Stimulated activated CD8-positive, alpha-beta memory T cell treated with anti-CD3 and anti-CD28 coated beads, Interleukin-15, amount 100 ng/mL, for 48 hours (primary cell): Measurements from ENCODE around the gene GABRG3.

ENCODE experiments used
- DNase-seq, 2 donors: peaks; one replicate each; pipeline ENCODE4 v3.0.0-alpha.2; 2020; ENCODE audit warnings: low read depth in 2 of 2

Gene GABRG3

DNA sequence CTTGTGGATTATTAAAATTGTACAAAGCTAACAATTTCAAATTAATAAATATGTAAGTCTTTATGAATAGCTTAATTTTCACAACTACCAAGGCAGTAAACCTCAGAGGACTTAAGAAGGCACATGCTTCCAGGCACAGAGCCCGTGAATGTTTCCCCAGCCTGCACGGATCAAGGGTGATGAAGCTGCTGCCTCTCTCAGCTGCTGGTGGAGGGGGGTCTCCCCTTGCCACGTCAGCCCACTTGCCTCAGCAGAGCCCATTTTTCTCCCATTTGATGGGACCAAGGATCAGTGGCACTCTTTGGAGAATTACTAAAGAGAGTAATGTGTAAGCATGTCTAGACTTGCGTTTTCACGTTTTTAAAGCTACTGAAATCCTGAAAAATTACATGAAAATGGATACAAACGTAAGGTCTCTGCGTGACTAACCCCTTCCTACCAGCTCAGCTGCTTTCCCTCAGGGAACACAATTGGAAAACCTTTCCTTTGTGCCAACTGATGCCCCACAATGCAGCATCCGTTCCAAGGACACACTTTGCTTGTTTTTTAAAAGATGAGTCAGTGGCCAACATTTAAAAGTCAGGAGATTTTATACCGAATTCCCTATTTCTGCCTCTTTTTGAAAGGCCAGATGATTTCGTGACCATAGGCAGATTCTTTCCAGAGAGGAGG lies 494.1 kb downstream of the GABRG3 start:
- no peak for DNase-seq

DNA sequence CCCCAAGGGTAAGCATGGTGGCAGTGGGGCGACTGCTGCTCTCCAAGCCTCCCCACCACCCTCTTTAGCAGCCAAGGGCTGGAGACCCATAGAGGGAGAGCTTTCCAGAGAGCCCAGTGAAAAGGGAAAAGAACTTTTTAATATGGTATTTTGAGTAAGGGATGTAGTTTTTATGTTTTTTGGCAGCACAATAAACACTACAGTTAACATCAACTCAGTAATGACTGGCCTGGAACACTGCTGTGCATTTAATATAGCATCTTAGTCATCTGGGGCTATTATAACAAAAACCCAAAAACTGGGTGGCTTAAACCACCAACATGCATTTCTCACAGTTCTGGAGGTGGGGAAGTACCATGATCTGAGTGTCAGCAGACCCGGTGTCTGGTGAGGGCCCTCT lies 495.8 kb downstream of the GABRG3 start:
- no peak for DNase-seq

DNA sequence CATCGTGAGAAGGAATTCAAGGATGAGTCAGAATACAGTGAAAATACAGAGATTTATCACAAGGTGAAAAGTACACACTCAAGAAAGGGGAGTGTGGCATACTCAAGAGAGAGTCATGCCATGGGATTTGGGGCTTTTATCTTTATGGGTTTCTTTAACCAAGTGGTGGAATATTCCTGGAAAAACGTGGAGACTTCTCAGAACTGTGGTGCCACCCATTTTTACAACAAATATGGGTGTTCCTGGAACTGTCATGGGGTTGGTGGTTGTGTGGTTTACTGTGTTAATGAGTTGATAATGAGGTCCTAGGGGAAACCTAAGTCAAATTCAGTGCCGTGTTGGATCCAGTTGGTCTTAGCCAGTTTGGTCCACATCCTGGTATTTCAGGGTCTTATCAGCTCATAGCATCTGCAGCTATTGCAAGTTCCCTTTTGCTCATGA lies 497.2 kb downstream of the GABRG3 start:
- no peak for DNase-seq

DNA sequence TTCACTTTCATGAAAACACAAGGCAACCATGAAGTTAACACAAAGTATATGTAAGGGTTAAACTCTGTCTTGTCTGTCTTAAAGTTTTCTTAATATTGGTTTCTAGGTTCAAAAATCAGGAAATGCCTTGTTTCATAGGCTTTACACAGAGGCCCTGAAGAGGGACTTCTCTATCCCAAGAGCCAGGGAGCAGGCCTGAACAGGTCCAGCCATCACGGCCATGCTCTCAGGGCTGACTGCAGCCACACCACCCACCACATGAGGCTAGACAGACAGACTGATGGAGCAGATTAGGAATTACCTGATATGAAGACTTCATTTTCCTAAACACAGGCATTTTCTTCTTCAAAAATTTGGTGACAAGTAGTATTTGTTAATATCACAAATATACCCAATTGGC lies 502.9 kb downstream of the GABRG3 start:
- no peak for DNase-seq

DNA sequence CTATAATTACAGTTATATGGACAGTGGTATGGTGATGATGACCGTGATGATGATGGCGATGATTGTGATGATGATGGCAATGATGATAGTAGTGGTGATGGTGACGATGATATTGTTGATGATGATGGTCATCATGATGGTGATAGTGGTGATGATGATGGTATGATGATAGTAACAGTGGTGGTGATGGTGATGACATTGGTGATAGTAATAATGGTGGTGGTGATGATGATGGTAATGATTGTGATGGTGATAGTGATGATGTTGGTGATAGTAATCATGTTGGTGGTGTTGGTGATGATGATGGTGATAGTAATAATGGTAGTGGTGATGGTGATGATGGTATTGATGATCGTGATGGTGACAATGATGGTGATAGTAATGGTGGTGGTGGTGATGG lies 504.4 kb downstream of the GABRG3 start:
- DNase-seq, result no peak

DNA sequence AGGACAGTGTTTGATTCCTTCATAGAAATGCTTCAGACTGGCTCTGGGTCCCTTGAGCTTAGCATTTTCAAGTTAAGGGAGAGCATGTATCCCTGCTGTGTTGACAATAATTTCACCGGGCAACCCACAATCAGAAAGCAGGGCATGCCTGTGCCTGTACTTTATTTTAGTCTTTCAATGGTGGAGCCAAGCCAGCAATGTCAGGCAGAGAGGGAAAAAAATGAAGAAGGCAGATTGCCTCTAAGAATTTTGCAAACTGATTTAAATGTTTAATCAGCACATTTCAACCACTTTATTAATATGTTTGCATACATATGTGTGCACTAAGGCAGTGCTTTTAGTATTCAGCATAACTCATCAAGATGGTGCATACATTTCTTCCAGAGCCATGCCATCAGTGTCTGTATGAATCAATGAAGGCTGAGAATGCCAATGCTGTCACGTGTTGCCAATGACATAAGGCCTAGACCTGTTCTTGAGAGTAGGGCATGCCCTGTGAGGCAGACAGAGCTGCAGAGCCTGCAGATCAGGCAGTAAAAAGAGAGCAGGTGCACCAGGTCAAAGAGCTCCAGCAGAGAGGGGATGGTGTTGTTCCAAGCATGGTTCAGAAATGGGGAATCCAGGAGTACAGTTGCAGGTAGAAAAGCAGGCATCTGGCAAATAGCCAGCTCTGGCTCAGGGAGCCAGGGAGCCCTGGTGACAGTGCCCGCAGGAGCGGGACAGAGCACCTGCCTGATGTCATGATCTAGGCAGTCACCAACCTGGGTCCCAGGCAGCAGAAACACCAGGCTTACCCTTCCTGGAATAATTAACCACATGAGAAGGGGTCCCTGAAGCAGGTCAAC lies 508.5 kb downstream of the GABRG3 start:
- DNase-seq, result no peak

DNA sequence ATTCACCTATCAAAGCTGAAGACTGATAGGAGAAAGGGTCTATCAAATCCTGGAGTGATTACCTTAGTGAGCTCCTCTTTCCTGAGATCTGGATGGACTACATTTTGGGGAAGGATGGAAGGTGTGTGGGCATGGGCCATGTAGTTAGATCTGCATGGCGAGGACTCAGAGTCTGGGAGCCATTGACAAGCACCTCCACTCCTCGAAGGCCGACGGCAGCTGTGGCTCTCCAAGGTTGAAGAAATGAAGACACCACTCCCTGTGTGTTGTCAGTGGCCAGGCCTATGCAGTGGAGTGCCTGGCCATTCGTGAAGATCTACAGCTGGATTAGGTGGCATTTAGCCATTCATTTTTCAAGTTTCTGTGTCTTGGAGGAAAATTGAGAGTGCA lies 509.2 kb downstream of the GABRG3 start:
- DNase-seq, result no peak

DNA sequence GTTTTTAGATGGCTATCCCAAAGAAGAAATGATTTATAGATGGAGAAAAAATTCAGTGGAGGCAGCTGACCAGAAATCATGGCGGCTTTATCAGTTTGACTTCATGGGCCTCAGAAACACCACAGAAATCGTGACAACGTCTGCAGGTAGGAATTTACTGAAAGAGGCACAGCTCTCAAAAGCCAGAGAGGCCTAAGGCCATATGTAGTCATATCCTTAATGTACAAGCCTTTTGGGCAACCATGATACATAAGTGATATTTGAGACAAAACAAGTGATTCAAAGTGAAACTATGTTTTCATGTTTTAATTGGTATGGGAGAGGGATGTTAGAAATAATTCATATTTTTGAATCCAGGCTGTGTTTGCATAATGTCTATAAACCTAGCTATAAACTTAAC lies 509.7 kb downstream of the GABRG3 start:
- DNase-seq, result no peak

DNA sequence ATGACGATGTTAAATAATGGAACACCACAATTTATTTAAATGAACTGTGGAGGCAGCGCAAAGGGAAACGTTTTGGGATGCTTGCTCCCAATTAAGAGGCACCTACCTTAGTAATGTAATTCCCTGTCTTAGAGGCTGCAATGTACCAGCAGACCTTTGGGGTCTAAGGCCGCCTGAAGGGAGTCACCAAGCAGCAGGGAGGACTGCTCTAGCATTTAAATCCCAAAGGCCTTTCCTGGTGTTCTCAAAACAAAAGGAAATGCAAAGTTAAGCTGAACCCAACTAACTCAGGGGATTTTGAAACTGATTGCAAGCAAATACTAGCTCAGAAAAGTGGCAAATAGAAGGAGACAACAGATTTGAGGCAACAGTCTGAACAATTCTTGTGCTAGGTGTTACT lies 510.8 kb downstream of the GABRG3 start:
- DNase-seq, result no peak

DNA sequence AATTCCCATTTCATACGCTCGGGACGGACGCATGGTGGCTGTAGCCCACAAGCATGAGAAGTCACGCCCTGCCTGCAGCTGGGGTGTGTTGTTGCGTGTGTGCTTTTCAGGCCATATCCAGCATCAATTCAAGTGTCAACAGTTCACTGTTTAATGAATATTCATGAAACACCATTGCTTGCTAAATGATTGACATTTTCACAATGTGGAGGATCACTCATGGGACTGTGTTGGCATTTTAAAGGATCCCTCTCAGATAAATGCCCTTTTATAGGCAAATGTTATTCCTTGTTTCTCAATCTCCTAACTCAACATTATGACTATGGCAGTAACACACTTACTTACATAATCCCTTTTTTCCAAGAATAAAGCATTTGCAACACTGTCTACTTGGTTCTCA lies 511.3 kb downstream of the GABRG3 start:
- no peak for DNase-seq

DNA sequence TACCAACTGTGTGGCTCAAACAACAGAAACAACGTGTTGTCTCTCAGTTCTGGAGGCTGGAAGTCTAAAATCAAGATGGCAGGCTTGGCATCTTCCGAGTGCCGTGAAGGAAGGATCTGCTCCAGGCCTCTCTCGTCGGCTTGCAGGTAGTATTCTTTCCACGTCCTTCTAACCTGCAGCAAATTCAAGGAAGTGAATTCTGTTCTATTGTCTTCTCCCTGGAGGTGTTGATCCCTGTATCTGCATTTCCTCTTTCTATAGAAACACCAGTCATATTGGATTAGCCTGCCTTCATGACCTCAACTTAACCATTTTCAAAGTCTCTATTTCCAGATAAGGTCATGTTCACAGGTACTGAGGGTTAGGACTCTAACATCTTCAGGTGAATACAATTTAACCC lies 512.1 kb downstream of the GABRG3 start:
- no peak for DNase-seq

DNA sequence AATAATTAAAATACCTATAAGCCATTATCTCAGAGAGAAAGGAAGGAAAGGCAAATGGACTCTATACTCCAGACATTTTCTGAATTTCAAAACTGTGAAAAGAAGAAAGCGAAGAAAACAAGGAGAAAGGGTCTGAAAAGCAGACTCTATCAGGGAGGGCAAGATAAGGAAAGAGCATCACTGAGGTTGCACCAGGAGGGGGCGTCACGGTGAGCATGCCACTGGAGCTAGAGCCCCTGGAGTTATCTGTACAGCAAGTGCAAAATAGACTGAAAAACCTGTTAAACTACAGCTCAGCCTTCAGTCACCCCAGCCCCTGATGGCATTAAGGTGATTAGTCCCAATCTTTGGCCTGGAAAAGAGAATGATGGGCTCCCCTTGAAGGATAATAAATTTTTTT lies 514.3 kb downstream of the GABRG3 start:
- DNase-seq, result no peak

DNA sequence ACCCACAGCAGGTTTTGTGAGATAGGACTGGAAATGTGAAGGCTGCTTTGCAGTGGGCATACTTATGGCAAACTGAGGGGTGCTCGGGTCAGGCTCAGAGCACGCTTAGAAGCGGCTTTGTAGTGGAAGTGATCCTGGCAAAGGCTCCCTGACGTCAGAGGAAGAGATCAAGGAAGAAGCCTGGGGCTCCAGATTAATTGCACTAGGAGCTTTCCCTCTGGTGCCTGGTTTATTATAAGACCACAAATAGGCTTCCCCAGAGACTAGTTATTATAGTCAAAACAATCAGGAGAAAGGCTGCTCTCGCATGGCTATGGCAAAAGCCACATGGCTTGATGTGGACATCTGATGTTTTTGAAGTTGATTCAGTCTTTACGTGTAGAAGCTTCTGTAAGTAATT lies 515.1 kb downstream of the GABRG3 start:
- DNase-seq, result no peak

DNA sequence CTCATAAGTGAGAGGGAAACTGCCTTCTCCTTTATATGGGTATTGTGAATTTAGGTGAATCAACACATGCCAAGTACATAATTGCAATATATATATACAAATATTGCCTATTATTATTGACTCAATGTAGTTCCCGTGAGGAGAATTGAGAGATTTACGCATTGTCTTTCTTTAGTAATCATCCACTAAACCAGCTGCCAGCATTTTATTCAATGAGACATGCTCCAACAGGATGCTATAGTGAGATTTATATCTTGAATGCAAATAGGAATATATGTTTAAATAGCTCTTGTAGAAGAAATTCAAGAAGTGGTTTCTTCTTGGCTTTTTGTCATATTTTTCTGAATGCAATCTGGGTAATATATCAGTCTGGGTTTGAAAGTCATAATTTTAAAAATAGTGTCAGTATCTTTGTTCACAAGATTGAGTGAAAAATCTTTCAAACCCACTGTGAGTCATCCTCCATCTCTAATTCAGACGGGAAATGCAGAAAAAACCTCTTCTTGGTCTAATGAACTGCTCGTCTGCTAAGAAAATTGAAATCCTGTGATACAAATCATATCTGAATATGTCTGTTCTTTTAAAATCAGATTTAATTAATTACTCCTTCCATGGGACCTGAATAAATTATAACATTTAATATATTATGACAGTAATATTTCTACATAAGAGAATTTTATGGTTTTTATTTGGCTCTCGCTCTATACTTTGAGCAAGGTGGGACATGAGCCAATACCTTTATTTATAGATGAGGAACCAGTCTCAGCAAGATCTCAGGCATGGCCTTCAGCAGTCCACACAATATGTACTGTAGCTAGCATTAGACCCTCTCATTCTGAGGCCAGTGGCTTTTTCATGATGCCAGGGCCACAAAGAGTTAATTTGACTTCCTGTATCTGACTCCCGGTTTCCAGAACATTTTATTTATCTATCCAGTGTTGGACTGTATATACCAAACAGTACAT lies 516.0 kb downstream of the GABRG3 start:
- no peak for DNase-seq

DNA sequence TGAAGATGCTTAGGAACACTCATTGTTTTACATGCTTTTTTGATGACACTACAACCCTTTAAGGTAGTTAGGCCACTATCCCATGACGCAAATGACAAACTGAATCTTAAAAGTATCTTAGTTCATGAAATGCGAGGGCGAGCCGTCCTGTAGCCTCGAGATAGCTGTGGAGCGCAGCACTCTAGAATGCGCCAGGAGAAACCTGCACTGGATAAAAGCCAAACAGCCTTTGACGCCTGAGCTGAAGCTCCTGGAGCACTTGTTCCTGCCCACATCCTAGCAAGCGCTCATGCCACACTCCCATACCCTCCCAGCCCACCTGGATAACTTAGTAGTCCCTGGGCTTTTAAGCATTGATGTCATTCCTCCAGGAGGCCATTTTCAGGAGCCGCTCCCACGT lies 516.9 kb downstream of the GABRG3 start:
- DNase-seq, result no peak

DNA sequence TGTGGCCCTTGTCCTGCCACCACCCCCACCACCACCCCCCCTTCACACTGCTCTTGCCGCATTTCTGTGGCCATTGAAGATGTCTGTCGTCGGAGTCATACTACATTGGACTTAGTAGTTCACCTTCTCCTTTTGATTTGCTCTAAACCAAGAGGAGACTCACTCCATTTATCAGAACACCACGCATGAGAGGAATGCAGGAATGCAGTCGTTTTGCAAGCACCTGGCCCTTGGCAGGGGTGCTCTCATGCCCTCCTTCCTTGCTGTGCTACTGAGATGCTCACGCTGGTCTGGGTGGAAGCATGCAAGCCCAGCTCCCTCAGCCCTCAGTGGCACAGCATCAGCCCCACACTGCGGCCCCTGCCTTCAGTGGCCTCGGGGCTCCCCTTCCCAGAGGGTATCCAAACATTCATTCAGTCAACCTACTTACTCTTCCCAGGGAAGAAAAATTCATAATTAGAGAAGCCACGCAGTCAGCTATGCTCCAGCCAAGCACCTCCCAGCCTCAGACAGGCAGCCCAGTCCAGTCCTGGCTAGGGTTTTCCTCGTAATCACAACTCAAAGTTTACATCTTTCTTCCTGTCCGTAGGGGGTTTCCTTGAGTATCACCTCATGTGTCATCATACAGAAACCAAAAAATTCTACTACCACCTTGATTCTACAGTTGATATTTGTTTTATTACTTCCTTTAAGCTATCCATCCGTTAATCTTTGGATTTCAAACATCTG lies 520.0 kb downstream of the GABRG3 start:
- DNase-seq, result no peak

DNA sequence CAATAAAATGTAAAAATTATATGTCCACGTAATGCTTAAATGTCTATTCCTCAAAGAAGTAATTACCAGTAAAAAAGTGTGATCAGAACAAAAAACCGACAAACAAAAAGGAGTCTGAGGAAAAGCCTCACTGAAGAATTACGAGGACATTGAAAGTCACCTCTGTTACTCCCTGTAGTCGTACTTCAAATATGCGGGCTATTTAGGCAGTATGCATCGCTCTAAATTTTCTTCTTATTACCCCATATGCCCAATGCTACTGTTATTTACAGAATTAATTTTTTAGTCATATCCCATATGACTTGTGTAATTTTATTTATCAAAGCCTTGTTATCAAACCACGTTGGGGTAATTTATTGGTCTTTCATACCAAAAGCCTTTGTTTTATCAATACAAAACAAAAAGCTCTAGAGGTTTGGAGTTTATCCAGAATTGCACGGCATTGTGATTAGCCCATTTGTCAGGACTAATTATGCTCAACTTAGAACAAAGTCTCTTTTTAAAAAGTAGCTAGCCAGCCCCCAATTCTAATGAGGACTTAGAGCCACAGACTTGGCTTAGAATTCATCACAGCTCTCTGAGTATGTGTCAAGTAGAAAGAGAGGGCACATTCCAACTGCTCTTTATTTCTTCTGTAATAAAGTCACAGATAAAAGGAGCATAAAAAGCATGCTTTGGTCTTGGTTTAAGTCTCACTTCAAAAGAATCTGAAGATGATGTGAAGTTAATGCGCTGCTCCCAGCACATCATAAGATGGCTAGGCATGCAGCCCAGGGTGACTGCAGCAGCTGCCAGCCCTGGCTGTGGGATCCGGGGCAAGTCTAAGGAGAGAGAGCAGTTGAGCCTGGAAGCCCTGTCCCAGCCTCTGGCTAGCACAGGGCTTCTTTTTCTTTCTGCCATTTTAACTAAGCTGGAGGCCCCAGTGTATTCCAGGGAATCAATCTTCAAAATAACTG lies 521.0 kb downstream of the GABRG3 start:
- DNase-seq, result no peak

DNA sequence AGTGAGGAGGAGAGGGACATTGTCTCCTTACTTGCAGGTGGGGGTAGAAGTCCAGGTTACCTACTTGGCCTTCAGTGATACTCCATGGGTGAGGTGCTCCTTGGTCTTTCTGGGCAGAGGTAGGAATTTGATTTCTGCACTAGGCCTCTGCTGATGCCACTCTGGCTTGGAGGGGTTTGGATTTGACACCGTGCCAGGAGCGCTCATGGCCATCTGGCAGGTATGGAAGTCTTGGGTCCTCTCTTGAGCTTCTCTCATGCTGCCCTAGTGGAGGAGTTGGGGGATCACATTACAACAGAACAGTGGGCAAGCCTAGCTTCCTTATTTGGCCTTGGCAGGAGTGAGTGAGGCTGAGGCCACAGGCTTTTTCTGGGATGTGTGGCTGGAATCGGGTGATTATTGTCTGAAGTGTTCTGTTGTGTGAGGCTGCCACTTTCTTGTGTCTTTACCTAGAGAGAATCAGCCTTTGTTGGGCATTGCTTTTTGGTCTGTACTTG lies 525.0 kb downstream of the GABRG3 start:
- no peak for DNase-seq

DNA sequence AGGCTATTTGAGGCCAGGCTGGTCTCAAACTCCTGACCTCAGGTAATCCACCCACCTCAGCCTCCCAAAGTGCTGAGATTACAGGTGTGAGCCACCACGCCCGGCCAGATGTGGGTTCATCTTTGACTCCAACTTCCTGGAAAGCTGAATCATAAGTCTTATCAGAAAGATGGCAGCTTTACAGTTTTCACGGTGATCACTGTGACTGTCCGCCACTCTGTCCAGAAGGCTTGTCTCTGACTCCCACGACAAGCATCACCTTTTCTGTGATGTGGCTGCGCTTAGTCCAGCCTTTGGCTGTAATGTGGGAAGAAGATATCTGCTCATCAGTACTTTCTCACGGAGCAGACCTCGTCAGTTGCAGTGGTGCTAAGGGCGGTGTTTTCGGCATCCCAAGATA lies 527.7 kb downstream of the GABRG3 start:
- DNase-seq, result no peak

DNA sequence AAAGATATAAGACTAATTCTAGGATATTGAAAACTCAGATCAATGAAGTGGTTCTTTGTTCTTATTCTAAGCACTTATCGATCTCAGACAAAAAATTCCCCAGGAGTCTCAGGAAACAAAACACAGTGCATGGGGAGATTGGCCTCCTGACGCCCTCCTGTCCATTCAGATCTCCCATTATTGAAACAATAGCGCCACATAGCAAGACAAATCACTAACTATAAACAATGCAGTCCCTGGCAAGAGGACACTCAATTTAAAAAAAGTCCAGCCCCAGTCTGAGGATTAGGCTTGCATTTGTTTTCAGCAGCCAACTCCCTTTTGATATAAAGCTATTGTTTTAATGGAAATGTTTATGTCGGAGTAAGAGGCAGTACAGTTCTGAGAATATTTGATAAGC lies 528.2 kb downstream of the GABRG3 start:
- DNase-seq, result no peak
